HAP-1 (cell line): Measurements from ENCODE around the gene ARRDC2.

Experiments
- DNase-seq, 2 experiments: peaks; one replicate each; pipeline ENCODE4 v3.0.0-alpha.2; 2016 to 2020; ENCODE audit warnings: low spot score in 2 of 2
- H3K27me3 ChIP-seq: fragments of 250-450 bp; sonication (Bioruptor Pico); 2 replicates; pipeline ENCODE4 v1.5.1; 2020; ENCODE audit warnings: low read depth, mild to moderate bottlenecking, moderate library complexity
- H3K36me3 ChIP-seq: fragments of 250-450 bp; sonication (Bioruptor Pico); replicated peaks from 2 replicates; pipeline ENCODE4 v1.5.1; 2020; ENCODE audit warnings: mild to moderate bottlenecking
- H3K4me1 ChIP-seq: fragments of 250-450 bp; sonication (Bioruptor Pico); 2 replicates; pipeline ENCODE4 v1.5.1; 2020; ENCODE audit warnings: mild to moderate bottlenecking
- H3K4me3 ChIP-seq: fragments of 250-450 bp; sonication (Bioruptor Pico); 2 replicates; pipeline ENCODE4 v1.5.1; 2020; ENCODE audit warnings: mild to moderate bottlenecking, moderate library complexity
- H3K9me3 ChIP-seq: fragments of 250-450 bp; sonication (Bioruptor Pico); 2 replicates; pipeline ENCODE4 v1.5.1; 2020; ENCODE audit warnings: mild to moderate bottlenecking, moderate library complexity
- in situ Hi-C: fragments of 300-500 bp; cut with MboI; formaldehyde crosslinking; loops from 3 replicates; pipeline ENCODE4 v1.14.3; 2020; ENCODE audit warnings: low sequenced_read_pairs, inconsistent platforms, mixed read lengths

The ARRDC2 gene

GRCh38 chr19:18063463-18063862 lies 55.5 kb downstream of the ARRDC2 start:
- in situ Hi-C loops, result loop anchor here (5.0 kb wide), 1 partner anchor 61 kb away; no protein-coding TSS in a partner anchor
- H3K4me1 ChIP-seq, result no peaks in the 10 kb centered on the region
- H3K27me3 ChIP-seq, result no peaks in the 10 kb centered on the region
- H3K9me3 ChIP-seq, result no peaks in the 10 kb centered on the region
- no peak overlapping the region for H3K4me3 ChIP-seq
- no peaks in the 10 kb centered on the region for H3K36me3 ChIP-seq
- DNase-seq, result no peak
